Brain pericyte (primary cell): ENCODE data around the gene KCNMA1.

Experiments
- DNase-seq: peaks from one replicate; pipeline ENCODE4 v3.0.0-alpha.2; 2012; ENCODE audit warnings: low read depth, low spot score

Gene KCNMA1

DNA sequence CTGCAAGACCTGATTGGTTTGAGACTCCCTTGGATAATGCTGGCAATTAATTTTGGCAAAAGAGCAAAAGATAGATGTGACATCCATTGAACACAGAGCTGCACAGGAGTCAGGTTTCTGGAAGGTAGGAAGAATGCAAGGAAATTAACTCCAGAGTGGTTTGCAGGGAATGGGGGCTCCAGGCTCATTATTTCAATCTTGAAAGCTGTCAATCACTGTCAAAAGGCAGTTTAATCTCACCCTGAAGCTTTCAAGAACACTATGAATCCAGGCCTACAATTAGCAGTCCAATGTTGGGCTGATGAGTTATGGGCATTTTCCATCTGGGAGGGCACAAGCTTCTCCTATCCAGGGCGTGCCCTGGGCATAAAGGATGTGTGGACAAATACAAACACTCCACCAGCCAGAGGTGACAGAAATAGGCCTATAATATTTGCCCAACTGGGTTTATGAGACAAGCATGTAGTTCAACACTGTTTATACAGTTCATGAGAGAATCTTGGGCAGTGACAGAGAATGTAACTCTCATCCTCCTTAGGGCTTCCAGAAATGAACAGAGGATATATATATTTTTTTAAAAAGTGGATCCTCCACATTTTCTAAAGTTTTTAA, 80.5 kb downstream of the KCNMA1 start:
- DNase-seq, result no peak

DNA sequence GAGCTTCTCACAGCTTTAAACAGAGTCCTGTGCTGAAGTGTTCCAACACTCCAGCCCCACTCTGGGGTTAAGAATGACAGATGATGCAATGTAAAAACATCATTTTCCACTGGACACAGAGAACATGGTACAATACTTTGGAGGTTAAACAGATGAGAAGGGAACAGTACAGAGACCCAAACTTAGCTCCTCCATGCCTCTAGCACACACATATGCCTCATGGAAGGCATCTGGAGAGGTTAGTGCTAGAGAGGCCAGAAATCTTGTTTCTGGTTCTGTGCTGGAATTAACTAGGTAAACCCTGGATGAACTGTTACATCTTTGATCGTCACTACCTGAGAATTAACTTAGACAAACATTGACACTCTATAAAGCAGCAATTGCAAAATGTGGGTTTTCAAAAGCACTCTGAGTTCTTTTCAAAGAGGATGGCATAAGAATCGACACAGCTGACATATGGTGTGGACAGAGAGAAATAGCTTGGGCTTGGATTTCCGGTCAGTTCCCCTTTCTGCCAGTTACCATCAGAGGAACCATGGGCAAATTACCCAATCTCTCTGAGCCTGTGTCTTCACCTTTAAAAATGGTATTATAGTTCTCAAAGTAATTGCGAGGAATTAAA, 81.9 kb downstream of the KCNMA1 start:
- DNase-seq, result peak; percentile 49

DNA sequence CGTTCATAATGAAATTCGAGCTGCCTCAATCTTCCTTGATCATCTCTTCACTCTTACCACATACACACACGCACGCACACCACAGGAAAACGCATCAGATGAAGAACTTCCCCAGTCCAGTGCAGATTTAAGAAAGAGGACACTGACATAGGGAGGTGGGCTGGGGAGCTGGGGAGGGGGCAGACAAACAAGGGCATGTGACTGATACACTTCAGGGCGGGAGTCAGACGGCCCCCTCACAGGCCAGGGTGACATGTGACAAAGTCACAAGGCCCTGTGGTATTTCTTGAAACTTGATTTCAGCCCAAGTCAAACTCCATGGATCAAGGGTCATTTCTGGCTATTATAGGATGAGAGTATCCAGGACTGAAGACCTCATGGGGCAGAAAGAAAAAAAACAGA, 82.6 kb downstream of the KCNMA1 start:
- no peak for DNase-seq

DNA sequence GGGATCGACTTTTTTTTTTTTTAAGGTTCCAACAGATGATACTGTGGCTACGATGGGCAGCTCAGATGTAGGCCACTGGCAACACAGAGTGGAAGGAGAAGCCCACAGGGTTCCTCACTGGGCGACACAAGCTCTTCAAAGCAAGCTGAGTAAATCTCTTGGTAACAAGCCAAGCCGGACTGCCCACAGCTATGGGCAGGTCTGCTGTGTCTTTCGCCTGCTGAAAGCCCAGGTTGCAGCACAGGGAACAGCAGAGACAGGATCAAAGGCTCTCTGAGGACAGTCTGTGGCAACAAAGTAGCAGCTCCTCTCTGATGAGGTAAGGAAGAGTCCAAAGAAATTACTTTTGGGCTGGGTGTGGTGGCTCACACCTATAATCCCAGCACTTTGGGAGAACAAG, 83.6 kb downstream of the KCNMA1 start:
- DNase-seq, result no peak

DNA sequence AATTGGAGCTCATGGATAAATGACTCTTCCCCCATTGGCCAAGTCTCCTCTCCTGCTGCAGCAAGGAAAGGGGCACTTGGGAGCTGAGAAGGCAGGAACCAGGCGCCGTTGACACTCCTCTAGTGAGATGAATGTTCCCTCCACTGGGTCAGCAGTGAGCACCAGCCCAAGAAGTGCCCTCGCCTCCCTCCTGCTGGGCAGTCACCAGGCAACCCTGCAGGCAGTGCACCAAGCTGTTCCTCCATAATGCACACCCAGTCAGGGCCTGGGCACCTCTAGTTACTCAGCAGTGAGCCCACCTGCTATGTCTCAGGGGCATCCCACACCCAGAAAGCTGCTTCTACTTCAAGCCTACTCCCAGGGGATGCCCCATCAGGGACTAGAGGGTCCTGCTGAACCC, 84.3 kb downstream of the KCNMA1 start:
- no peak for DNase-seq

DNA sequence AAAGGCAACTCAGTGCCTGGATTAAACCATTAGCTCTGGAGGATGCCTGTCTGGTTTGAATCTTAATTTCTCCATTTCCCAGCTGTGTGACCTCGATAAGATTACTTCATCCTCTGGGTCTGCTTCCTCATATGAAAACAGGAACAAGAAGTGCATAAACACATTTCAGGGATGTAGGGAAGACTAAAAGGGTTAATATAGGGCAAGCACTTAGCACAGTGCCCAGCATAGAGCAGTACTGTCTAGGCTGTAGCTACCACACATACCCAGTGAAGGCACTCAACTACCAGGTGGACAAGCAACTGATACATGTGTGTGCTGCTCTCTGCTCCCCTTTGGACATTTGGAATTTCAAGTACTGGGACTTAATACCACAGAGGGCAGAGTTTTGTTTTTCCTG, 85.4 kb downstream of the KCNMA1 start:
- no peak for DNase-seq

DNA sequence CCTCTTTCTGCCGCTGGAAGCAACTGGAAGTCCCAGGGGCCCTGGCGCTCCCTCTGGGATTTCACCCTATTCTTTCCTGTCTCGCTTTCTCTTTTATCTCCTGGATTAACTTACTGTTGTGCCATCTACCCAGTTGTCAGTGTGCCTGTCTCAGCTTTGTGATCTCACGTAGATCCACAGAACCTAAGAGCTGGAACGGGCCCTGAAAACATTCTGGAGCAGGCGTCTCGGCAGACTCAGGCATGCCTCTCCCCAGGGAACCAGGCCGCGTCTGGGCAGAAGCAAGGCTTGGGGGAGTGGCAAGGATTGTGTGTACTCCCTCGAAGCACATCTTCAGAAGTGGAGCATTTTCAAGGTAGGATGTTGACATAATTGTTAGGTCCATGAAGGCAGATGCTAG, 87.2 kb downstream of the KCNMA1 start:
- DNase-seq, result no peak

DNA sequence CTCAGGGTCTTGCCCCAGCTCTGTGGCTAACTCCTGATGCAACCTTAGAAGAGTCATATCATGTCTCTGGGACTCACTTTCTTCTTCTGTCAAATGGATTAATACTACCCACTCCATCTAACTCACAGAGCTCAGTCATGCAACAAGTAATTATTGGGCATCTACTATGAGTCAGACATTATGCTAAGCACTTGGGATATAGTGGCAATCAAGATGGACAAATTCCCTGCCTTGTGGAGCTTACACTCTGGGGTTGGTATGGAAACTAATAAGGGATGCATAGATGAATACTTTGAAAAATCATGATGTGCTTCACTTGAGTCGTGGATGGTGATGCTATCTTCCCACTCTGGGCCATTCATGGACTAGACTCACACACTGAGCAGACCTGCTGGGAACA, 88.9 kb downstream of the KCNMA1 start:
- no peak for DNase-seq

DNA sequence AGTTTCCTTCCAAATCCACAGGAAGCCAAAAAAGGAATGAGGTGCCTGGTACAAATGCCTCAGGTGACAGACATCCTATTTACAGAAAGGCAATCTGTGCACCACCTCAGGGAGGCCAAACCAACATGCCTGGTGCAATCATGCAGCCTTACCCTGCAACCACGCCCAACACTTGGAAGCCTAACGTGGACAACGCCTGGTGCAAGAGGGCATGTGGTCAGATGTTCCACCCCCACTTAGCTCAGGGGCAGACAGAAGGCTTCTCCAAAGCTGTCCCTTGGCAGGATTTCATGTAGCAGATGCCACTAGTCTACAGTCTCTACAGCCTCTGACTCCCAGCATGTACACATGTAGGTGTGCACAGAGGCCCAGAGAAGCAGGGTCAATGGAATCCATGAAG, 89.5 kb downstream of the KCNMA1 start:
- no peak for DNase-seq

DNA sequence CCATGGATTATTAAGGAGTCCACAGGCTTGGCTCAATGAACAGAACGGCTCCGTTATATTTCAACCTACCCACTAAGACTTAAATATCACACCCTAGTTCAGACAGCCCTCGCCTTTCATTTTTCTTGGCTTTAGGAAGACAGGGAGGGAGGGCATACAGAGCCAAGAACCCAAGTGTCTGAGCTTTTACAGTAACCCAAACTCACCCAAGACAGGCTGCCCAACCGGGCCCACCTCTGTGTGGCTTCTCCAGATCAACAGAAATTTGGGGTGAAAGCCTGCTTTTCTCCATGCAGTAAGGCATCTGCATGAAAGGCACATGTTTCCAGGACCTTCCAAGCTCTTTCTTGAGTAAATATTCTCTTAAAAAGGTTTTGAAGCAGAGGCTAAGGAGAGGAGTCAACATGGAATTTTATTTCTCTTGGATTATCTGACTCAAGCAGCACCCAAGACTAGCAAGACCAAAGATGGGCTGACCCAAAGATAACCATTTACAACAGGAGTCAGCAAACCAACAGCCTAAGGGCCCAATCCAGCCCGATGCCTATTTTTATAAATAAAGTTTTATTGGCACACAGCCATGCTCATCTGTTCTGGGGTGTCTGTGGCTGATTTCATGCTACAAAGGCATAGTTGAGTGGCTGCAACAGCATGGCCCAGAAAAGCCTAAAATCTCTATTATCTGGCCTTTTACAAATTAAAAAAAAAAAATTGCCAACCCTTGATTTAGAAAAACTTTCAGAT, 90.1 kb downstream of the KCNMA1 start:
- no peak for DNase-seq

DNA sequence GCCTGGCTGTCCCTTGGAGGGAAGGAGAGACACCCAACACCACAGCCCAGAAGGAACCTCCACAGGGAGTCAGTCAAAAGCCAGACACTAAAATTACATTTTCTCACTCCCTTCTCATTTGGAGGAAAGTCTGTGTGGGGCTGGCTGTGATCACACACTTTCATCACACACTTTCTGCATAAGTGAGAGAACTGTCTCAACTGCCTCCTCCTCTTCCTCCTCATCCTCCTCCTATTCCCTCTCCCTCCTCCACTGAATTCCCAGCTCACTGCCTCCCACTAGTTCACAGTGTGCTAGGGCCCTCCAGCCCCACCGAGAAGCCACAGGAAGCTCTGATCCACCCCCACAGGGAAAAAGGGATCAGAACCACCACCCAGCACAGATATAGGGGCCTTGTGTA, 91.6 kb downstream of the KCNMA1 start:
- DNase-seq, result no peak

DNA sequence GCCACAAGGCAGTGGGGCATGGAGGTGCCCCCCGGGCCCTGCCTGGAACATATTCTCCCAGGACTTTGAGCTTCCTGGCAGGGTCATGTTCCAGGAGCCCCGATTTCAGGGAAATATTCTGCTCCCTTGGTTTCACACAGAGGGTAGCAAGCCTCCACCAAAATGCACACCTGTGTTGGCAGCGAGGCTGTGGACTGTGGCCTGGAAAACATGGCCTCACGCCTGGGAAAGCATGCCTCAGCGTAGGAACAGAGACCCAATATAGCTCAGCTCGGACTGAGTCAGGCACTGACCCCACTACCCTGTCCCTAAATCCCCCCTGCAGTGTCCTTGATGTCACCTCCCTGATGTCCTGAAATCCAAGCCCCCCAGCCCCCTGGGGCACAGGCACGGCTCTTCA, 92.0 kb downstream of the KCNMA1 start:
- DNase-seq, result no peak

DNA sequence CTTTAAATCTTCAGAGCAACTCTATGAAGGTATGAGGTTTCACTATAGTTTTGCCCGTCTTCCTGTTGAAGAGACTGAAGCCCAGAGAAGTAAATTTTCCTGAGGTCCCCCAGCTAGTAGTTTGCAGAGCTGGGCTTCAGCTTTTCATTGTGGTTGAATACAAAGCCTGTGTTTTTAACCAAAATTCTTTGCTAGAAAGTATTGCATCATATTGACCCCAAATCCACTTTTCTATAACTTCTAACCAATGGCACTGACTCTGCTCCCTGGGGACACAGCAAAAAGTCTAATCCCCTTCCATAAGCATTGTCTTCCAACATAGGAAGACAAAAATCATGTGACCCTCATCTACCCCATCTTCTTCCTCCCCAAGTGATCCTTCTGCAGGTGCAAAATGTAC, 93.0 kb downstream of the KCNMA1 start:
- DNase-seq, result no peak

DNA sequence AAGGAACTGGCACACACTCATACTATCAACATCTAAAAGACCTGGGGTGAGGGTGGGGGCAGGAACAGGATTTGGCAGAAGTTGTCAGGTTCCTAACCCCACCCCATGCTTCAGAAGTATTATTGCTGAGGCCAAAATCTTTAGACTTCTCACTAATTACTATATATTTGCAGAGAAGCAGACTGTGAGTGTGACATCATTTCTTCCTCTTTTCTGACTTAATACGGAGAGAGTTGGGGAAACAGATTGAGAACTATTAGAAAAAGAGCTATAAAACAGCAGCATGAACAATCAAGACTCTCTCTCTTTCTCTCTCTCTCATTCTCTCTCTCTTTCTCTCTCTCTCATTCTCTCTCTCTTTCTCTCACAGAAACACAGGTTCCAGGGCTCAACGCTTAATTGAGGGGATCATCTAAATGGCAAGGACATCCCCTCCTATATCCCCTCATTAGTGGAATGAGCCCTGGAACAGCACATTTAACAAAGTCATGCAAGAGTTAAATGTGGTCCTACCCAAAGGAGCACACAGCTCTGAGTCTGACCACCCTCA, 94.8 kb downstream of the KCNMA1 start:
- no peak for DNase-seq

DNA sequence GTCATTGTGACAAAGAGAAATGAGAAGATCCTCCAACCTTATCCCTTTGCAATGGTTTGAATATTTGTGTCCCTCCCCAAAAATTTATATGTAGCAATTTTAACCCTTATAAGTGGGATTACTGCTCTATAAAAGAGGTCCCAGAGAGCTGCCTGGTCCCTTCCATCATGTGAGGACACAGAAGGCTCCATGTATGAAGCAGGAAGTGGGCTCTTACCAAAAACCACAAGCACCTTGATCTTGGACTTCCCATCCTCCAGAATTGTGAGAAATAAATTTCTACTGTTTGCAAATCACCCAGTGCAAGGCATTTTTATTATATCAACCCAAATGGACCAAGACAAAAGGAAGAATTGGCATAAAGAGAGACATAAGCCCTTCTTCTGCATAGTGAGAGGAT, 95.7 kb downstream of the KCNMA1 start:
- no peak for DNase-seq

DNA sequence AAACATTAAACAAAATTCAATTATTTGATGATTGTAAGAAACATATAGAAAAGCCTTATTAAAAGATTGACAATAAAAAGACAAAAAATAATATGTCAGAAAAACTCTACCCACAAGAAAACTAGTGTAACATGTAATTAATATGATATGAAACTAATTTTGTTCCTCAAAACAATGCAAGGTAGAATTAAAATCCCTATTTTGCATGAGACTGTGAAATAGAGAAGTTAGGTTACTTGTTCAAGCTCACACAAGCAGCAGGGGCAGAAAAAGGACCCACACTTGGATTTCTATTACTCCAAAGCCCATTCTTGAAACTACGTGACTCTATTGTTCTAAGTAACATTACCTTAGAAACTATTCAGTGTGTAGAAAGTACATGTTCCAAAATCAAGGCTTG, 96.4 kb downstream of the KCNMA1 start:
- no peak for DNase-seq

DNA sequence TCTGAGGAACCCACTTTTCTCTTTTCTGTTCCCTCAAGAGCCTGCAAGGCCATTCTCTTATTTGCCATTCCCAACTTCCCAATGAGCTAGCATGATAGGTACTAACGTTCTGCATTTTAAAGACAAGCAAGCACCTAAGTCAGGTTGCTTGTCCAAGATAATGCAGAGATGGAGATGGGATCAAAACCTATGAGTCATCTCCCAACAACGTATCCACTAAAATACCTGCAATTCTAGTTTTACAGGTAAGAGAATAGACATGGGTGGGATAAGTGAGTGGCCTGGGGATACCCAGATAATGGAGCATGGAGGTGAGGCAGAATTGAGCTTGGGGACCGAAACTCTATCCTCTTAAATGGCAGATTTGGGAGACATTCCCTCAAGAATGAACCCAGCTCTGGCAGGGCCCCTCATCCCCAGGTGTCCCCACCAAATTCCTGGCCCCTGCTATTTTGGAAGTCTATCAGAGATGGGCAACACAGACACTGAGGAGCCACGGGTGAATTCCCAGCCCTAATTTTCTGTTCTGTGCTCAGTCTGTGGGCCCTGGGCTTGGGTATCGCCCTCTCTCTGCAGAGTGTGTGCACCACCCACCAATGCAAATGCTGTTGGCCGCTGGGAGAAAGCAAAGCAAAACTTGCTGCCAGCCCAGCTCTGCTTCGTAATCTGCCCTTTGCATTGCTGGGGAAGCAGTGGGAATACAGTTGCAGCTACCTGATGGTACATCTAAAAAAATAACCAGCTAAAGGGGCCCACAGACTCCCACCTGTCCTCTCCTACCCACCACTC, 98.3 kb downstream of the KCNMA1 start:
- no peak for DNase-seq

DNA sequence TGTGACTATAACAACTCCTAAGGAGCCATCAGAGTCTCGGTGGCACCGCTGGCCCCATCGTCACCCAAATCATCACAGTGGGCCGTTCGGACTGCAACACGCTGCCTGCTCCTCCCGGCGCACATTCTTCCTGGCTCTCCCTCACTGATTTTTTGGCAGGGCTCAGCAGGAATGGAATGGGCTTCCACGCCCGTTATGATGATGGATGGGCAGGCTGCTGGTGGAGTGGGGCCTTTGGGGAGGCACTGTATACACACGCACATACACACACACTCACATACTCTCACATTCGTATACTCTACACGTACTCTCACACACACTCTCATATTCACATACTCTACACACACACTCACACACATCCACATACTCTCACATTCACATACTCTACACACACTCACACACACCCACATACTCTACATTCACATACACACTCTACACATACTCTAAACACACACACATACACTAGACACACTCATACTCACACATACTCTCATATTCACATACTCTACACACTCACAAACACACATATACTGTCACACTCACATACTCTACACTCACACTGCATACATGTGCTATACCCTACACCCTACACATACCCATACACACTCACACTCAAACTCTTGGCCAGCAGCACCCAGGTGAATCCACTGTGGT, 99.8 kb downstream of the KCNMA1 start:
- no peak for DNase-seq

DNA sequence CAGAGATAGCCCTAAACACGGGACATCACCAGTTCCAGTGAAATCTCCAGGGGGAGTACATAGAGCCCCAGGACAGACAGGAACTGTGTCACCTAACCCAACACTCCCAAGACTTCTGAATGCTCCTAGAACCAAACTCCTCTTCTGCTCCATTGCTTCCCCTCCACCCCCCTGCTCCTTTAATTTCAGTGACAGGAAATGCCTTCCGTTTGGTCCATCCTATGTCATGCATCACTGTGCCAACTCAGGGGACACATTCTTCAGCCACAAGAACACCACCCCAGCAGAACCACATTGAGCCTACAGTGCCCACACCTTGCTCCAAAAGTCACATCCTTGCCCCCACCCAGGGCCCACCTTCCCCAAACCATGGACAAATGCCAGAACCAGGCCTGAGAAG, 100.5 kb downstream of the KCNMA1 start:
- DNase-seq, result no peak

DNA sequence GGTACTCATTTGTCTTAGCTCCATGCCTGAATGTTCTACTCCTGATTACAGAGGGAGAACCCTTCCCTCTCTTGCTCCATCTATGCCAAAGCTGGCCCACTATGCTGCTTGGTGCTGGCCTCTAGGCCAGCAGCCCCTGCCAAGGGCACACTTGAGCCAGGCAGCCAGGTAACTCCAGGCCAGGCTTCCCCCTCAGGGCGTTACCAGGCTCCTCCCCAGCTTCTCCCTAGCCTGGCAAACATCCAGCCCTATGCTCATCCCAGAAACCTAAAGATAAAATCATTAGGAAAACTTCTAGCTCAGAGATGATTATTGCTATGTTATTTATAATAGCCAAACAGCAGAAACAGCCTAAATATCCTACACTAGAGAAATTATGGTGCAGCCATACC, 103.7 kb downstream of the KCNMA1 start:
- DNase-seq, result no peak

DNA sequence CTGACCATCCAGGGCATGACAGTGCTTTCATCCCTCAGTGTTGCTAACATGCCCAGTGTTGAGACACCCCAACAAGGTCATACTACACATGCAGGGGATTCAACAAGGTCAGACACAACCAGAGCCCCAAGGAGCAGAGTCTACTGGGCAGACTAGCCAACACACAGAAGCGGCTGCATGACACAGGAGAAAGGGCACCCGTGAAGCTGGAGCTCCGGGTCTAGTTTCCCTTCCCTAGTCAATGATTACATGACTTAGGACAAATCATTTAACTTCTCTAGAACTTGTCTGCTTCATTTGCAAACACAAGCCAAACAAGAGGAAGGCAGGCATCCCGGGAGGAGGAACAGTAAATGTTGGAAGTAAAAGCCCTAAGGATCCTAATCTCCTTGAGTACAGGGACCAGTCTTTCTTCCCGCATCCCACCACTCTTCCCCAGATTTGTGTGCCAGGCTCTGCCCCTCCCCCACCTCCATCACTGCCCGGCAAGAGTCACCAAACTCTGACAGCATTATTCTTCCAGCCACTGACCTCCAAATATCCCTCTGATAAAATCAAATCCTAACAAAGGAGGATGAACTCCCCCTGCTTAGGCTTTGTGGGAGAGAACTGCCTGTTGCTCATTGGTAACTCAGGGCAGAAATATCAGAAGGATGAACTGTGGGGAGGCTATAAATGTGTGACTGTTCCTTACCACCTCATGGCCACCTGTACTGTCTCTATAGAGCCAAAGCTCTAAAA, 104.3 kb downstream of the KCNMA1 start:
- DNase-seq, result no peak
